NCI-H460 (cell line): Measurements from ENCODE around the gene CCL2. TPM values are rescaled to one million over a fixed set of nuclear protein-coding genes. Genes with fewer than 3 reads are reported as not detected.

Experiments
- total RNA-seq: library from RNA; depleted of rRNA; stranded (reverse); fragments of >200 nt; shearing (Covaris generic); gene quantifications from 2 replicates; pipeline ENCODE4 v1.2.3, GENCODE V29; 2014; rRNA removed

The CCL2 gene
- total RNA-seq, 1 experiment from 2014 or later = not detected

Other genes starting within 250 kb of the CCL2 start
- not detected in 2 replicates for gene CCL7, start 14.9 kb downstream of the CCL2 start, total RNA-seq
- not detected in 2 replicates for gene CCL11, start 30.5 kb downstream of the CCL2 start, total RNA-seq
- not detected in 2 replicates for gene CCL8, start 64.2 kb downstream of the CCL2 start, total RNA-seq
- not detected in 2 replicates for gene CCL13, start 101.2 kb downstream of the CCL2 start, total RNA-seq
- gene CCL1, start 107.9 kb downstream of the CCL2 start, total RNA-seq = not detected in 2 replicates